Effector memory CD8-positive, alpha-beta T cell (primary cell): Measurements from ENCODE around the gene RER1.

Source experiments
- ATAC-seq: fragments of 150-1000 bp; cut with Tn5 transposase; replicated peaks from 2 replicates; pipeline ENCODE4 v1.10.0; 2021; ENCODE audit warnings: mild to moderate bottlenecking, moderate library complexity
- DNase-seq, 3 experiments: peaks; one replicate each; pipeline ENCODE4 v3.0.0; 2021
- H3K27ac Mint-ChIP-seq, 2 donors: one replicate each; pipeline ENCODE4 v1.8.0; 2022; ENCODE audit warnings: mild to moderate bottlenecking in 2 of 2, mixed read lengths in 2 of 2, moderate library complexity in 2 of 2
- H3K27me3 Mint-ChIP-seq, 2 donors: one replicate each; pipeline ENCODE4 v1.8.0; 2022; ENCODE audit warnings: mixed read lengths in 2 of 2
- H3K36me3 Mint-ChIP-seq: one replicate; pipeline ENCODE4 v1.8.0; 2022; ENCODE audit warnings: mild to moderate bottlenecking, moderate library complexity, mixed read lengths; ENCODE audit not compliant: insufficient read depth
- H3K4me1 Mint-ChIP-seq, 2 donors: one replicate each; pipeline ENCODE4 v1.8.0; 2022; ENCODE audit warnings: low read depth in 2 of 2, mixed read lengths in 2 of 2
- H3K4me3 Mint-ChIP-seq, 2 donors: one replicate each; pipeline ENCODE4 v1.8.0; 2022; ENCODE audit warnings: mild to moderate bottlenecking in 2 of 2, mixed read lengths in 2 of 2, moderate library complexity in 2 of 2
- H3K9me3 Mint-ChIP-seq, 2 donors: one replicate each; pipeline ENCODE4 v1.8.0; 2022; ENCODE audit warnings: mixed read lengths in 2 of 2

The RER1 gene

GRCh38 chr1:2350501-2350900 lies 41.1 kb upstream of the RER1 start:
- H3K4me1 Mint-ChIP-seq: no peaks in the 10 kb centered on the region
- H3K4me3 Mint-ChIP-seq: no peak overlapping the region
- no peak overlapping the region for H3K27ac Mint-ChIP-seq
- peaks cover 5 to 8% of the 10 kb centered on the region in 2 donors for H3K27me3 Mint-ChIP-seq
- H3K36me3 Mint-ChIP-seq: no peaks in the 10 kb centered on the region
- ATAC-seq (no peak), DNase-seq (no peak)
- H3K9me3 Mint-ChIP-seq: no peaks in the 10 kb centered on the region

GRCh38 chr1:2350911-2351655 lies 40.6 kb upstream of the RER1 start:
- Mint-ChIP-seq H3K27me3 (peaks cover 5 to 8% of the 10 kb centered on the region in 2 donors), H3K27ac (no peak overlapping the region), H3K36me3 (no peaks in the 10 kb centered on the region), H3K4me3 (no peak overlapping the region), H3K4me1 (no peaks in the 10 kb centered on the region), H3K9me3 (no peaks in the 10 kb centered on the region)
- no peak for ATAC-seq
- no peak for DNase-seq

GRCh38 chr1:2351723-2352122 lies 39.9 kb upstream of the RER1 start:
- no peaks in the 10 kb centered on the region for H3K9me3 Mint-ChIP-seq

GRCh38 chr1:2352341-2352896 lies 39.2 kb upstream of the RER1 start:
- no peaks in the 10 kb centered on the region for H3K4me1 Mint-ChIP-seq
- no peaks in the 10 kb centered on the region for H3K9me3 Mint-ChIP-seq
- ATAC-seq: no peak
- peaks cover 5 to 8% of the 10 kb centered on the region in 2 donors for H3K27me3 Mint-ChIP-seq
- no peak overlapping the region for H3K4me3 Mint-ChIP-seq
- no peak for DNase-seq
- peak overlapping the region in 1 of 2 donors; percentile 41 for H3K27ac Mint-ChIP-seq
- no peaks in the 10 kb centered on the region for H3K36me3 Mint-ChIP-seq

More at GRCh38 chr1:2351723-2352122, 39.9 kb upstream of the RER1 start:
- Mint-ChIP-seq H3K36me3 (no peaks in the 10 kb centered on the region), H3K27ac (no peak overlapping the region), H3K4me1 (no peaks in the 10 kb centered on the region), H3K27me3 (peaks cover 5 to 8% of the 10 kb centered on the region in 2 donors), H3K4me3 (no peak overlapping the region)
- DNase-seq (no peak), ATAC-seq (no peak)

GRCh38 chr1:2352897-2353550 lies 38.6 kb upstream of the RER1 start:
- Mint-ChIP-seq H3K4me3 (no peak overlapping the region), H3K4me1 (no peaks in the 10 kb centered on the region), H3K9me3 (no peaks in the 10 kb centered on the region), H3K27me3 (peaks cover 5 to 8% of the 10 kb centered on the region in 2 donors), H3K36me3 (no peaks in the 10 kb centered on the region), H3K27ac (peak overlapping the region in 1 of 2 donors; percentile 41)
- DNase-seq: no peak
- ATAC-seq: no peak

- H3K4me3 Mint-ChIP-seq: no peak overlapping the region
- peak overlapping the region in 1 of 2 donors; percentile 80 for H3K27ac Mint-ChIP-seq
- peaks cover 5 to 8% of the 10 kb centered on the region in 2 donors for H3K27me3 Mint-ChIP-seq
- H3K36me3 Mint-ChIP-seq: no peaks in the 10 kb centered on the region
- H3K4me1 Mint-ChIP-seq: no peaks in the 10 kb centered on the region
- DNase-seq: no peak
- H3K9me3 Mint-ChIP-seq: no peaks in the 10 kb centered on the region
- ATAC-seq: no peak
Observed at GRCh38 chr1:2353551-2354438, 37.8 kb upstream of the RER1 start.

GRCh38 chr1:2354511-2355372 lies 36.9 kb upstream of the RER1 start:
- peaks cover 5 to 8% of the 10 kb centered on the region in 2 donors for H3K27me3 Mint-ChIP-seq
- H3K4me1 Mint-ChIP-seq: no peaks in the 10 kb centered on the region
- no peak overlapping the region for H3K27ac Mint-ChIP-seq
- no peak for ATAC-seq
- H3K4me3 Mint-ChIP-seq: no peak overlapping the region
- H3K9me3 Mint-ChIP-seq: no peaks in the 10 kb centered on the region
- DNase-seq: no peak
- H3K36me3 Mint-ChIP-seq: no peaks in the 10 kb centered on the region

- Mint-ChIP-seq H3K27ac (no peak overlapping the region), H3K9me3 (no peaks in the 10 kb centered on the region), H3K4me3 (no peak overlapping the region), H3K27me3 (peaks cover 5 to 8% of the 10 kb centered on the region in 2 donors), H3K4me1 (no peaks in the 10 kb centered on the region), H3K36me3 (no peaks in the 10 kb centered on the region)
- DNase-seq (no peak), ATAC-seq (no peak)
Observed at GRCh38 chr1:2355373-2356261, 36.0 kb upstream of the RER1 start.

GRCh38 chr1:2356401-2356800 lies 35.2 kb upstream of the RER1 start:
- no peak overlapping the region for H3K4me3 Mint-ChIP-seq
- H3K4me1 Mint-ChIP-seq: no peaks in the 10 kb centered on the region
- H3K27me3 Mint-ChIP-seq: peaks cover 3 to 8% of the 10 kb centered on the region in 2 donors

GRCh38 chr1:2356911-2357845 lies 34.5 kb upstream of the RER1 start:
- Mint-ChIP-seq H3K36me3 (no peaks in the 10 kb centered on the region), H3K4me3 (no peak overlapping the region), H3K4me1 (no peaks in the 10 kb centered on the region), H3K27ac (no peak overlapping the region), H3K9me3 (no peaks in the 10 kb centered on the region), H3K27me3 (peaks cover 0 to 8% of the 10 kb centered on the region in 2 donors)
- DNase-seq (no peak), ATAC-seq (no peak)

More at GRCh38 chr1:2356401-2356800, 35.2 kb upstream of the RER1 start:
- no peaks in the 10 kb centered on the region for H3K36me3 Mint-ChIP-seq
- H3K27ac Mint-ChIP-seq: no peak overlapping the region
- no peaks in the 10 kb centered on the region for H3K9me3 Mint-ChIP-seq
- ATAC-seq: no peak
- no peak for DNase-seq

- Mint-ChIP-seq H3K4me1 (no peaks in the 10 kb centered on the region), H3K27me3 (no peaks in the 10 kb centered on the region), H3K27ac (no peak overlapping the region), H3K36me3 (no peaks in the 10 kb centered on the region), H3K4me3 (no peak overlapping the region), H3K9me3 (no peaks in the 10 kb centered on the region)
- DNase-seq: no peak
- no peak for ATAC-seq
Observed at GRCh38 chr1:2358072-2358471, 33.6 kb upstream of the RER1 start.
